Spleen (tissue), 11 donors: ENCODE results near the gene CYB5A. TPM values are rescaled to one million over a fixed set of nuclear protein-coding genes. Genes with fewer than 3 reads are reported as not detected.
"Not testable (repeated sequence)": the region's sequence is repeated elsewhere in the genome, so short reads cannot be mapped to it uniquely, and the experiment has no call there.

Source experiments
- DNase-seq: peaks from one replicate; pipeline ENCODE4 v3.0.0-alpha.2; 2020
- H3K27ac ChIP-seq, 8 donors: fragments of 200-600 bp; sonication (generic) in 7 of 8; 1 replicate in 4 of 8; 2 replicates in 4 of 8; pipeline versions ENCODE4 v1.5.0 to v1.8.0; 2016 to 2021; ENCODE audit warnings: inconsistent platforms in 4 of 8, mild to moderate bottlenecking in 4 of 8, moderate library complexity in 1 of 8
- H3K27me3 ChIP-seq, 7 donors: fragments of 200-600 bp; sonication (generic) in 6 of 7; replicated peaks in 1 of 7; 1 replicate in 4 of 7; 2 replicates in 3 of 7; pipeline versions ENCODE4 v1.5.0 to v1.8.0; 2016 to 2021; ENCODE audit warnings: inconsistent platforms in 3 of 7, mild to moderate bottlenecking in 1 of 7
- H3K36me3 ChIP-seq, 6 donors: fragments of 200-600 bp; sonication (generic) in 5 of 6; 1 replicate in 4 of 6; 2 replicates in 2 of 6; pipeline versions ENCODE4 v1.5.0 to v1.8.0; 2016 to 2021; ENCODE audit warnings: inconsistent platforms in 2 of 6
- H3K4me1 ChIP-seq, 6 donors: fragments of 200-600 bp; sonication (generic) in 5 of 6; 1 replicate in 3 of 6; 2 replicates in 3 of 6; pipeline versions ENCODE4 v1.5.0 to v1.8.0; 2016 to 2021; ENCODE audit warnings: inconsistent platforms in 3 of 6
- H3K4me3 ChIP-seq, 8 donors: fragments of 200-600 bp; sonication (generic) in 7 of 8; 1 replicate in 4 of 8; 2 replicates in 4 of 8; pipeline versions ENCODE4 v1.5.0 to v1.8.0; 2016 to 2021; ENCODE audit warnings: inconsistent platforms in 4 of 8, mild to moderate bottlenecking in 4 of 8, moderate library complexity in 2 of 8
- H3K9me3 ChIP-seq, 8 donors: fragments of 200-600 bp; sonication (generic) in 7 of 8; 1 replicate in 4 of 8; 2 replicates in 4 of 8; pipeline versions ENCODE4 v1.5.0 to v1.8.0; 2016 to 2021; ENCODE audit warnings: inconsistent platforms in 4 of 8
- POLR2A ChIP-seq, 3 donors: fragments of 450-650 bp; IDR thresholded peaks; one replicate each; pipeline ENCODE4 v1.5.1; 2017; ENCODE audit warnings: antibody characterized with exemption in 3 of 3, mild to moderate bottlenecking in 1 of 3
- POLR2AphosphoS5 ChIP-seq, 3 donors: sonication (generic); formaldehyde crosslinking; IDR thresholded peaks; one replicate each; pipeline ENCODE4 v1.5.1; 2017; ENCODE audit warnings: antibody characterized with exemption in 3 of 3
- WGBS, 5 donors: extraction: QIAGEN DNeasy Blood & Tissue Kit in 3 of 5; methylation state at CpG; one replicate each; pipeline versions ENCODE4 v1.1.5 to v1.1.7; 2013 to 2018; 5-methylcytosine and 5-hydroxymethylcytosine counted together
- intact Hi-C: fragments of 100-400 bp; cut with DNase I; formaldehyde crosslinking; loops from one replicate; pipeline ENCODE4 v1.15.0; 2023; ENCODE audit warnings: low total_unique reads
- polyA plus RNA-seq, 3 donors: library from polyadenylated mRNA; stranded (reverse); fragments of 200-250 nt; gene quantifications; one replicate each; pipeline ENCODE4 v1.2.1, GENCODE V29; 2013
- total RNA-seq, 7 donors: library from RNA; depleted of rRNA in 3 of 7; stranded (reverse); fragments of >200 nt in 3 of 7; fragmentation: NEBNext Ultra II Directional in 4 of 7; extraction: Animal tissue kit (Norgen Biotek cat#: 25700) in 4 of 7; gene quantifications; one replicate each; pipeline versions ENCODE4 v1.1.0 to v1.2.1, GENCODE V29; 2016 to 2021
- TF ChIP-seq, protein P1 (sequence below), 11 experiments: fragments of 200-600 bp in 7 of 11; fragments of 450-650 bp in 4 of 11; sonication (generic) in 4 of 11; IDR thresholded peaks in 8 of 11; conservative IDR thresholded peaks in 3 of 11; 1 replicate in 7 of 11; 2 replicates in 4 of 11; pipeline versions ENCODE4 v1.4.0 to v1.8.0; 2016 to 2021; ENCODE audit warnings: antibody characterized with exemption in 11 of 11, inconsistent platforms in 4 of 11, mild to moderate bottlenecking in 1 of 11
- donor health status: healthy with polysubstance abuse.
- donor health status: DM: no; HTN: no; CAD: no; lungs with moderate emphysema.
- donor health status: DM: no; HTN: no; CAD: no.
- donor health status: Bipolar disorder and iron deficiency.
- donor health status: healthy.
- donor health status: DM: no; HTN: no; CAD: no.
- donor health status: DM: yes; HTN: yes; CAD: no.

Gene CYB5A
- total and polyA plus RNA-seq, 10 donors: 54.6 to 137 (median 111) TPM

DNA sequence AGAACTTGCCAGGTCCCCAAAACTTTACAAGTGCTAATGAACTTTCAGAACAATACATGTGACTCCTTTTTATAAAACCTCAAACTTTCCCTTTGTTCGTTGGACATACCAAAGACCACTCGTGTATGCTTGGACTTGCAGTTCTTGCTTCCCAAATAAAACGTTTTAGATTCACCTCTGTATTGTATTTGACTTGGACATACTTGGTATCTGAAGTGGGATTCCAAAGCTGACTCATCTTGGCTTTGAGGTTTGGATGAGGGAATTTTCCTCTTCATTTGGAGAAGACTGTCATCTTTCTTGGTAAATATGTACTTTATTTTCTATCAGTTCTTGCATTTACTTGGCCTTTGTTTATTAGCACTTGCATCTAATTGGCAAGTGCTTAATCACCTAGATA lies 8.0 kb upstream of the CYB5A start:
- Histone ChIP-seq H3K27ac (no peak overlapping the region), H3K4me1 (no peaks in the 10 kb centered on the region), H3K9me3 (peaks cover 0 to 3% (median 0%) of the 10 kb centered on the region in 8 donors), H3K36me3 (no peaks in the 10 kb centered on the region), H3K4me3 (no peak overlapping the region), H3K27me3 (no peaks in the 10 kb centered on the region)
- intact Hi-C loops: no loop called here
- TF ChIP-seq POLR2A (IDR thresholded peaks at IDR 0.05): no peak
- no peak for TF ChIP-seq POLR2AphosphoS5 (IDR thresholded peaks at IDR 0.05)
- TF ChIP-seq, protein P1, sequence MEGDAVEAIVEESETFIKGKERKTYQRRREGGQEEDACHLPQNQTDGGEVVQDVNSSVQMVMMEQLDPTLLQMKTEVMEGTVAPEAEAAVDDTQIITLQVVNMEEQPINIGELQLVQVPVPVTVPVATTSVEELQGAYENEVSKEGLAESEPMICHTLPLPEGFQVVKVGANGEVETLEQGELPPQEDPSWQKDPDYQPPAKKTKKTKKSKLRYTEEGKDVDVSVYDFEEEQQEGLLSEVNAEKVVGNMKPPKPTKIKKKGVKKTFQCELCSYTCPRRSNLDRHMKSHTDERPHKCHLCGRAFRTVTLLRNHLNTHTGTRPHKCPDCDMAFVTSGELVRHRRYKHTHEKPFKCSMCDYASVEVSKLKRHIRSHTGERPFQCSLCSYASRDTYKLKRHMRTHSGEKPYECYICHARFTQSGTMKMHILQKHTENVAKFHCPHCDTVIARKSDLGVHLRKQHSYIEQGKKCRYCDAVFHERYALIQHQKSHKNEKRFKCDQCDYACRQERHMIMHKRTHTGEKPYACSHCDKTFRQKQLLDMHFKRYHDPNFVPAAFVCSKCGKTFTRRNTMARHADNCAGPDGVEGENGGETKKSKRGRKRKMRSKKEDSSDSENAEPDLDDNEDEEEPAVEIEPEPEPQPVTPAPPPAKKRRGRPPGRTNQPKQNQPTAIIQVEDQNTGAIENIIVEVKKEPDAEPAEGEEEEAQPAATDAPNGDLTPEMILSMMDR (IDR thresholded peaks at IDR 0.05 in 8 of 11, conservative IDR thresholded peaks at IDR 0.05 in 3 of 11): no peak
- 78 to 86% (median 79%) methylated on average over 3 of the region's 3 CpGs for WGBS, 5 donors
- DNase-seq: no peak

DNA sequence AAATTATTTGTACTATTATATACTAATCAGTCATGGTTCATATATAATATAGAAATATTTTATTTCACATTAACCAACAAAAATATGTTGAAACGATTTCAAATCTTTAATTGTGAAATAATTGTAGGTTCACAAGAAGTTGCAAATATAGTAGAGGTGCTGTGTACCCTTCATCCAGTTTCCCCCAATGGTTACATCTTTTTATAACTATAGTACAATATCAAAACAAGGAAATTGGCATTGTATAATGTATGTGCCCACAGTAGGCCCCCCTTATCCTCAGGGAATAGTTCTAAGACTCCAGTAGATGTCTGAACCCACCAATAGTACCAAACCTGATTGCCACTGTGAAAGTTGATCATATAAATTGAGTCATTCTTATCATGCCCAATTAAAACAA lies 7.4 kb upstream of the CYB5A start:
- Histone ChIP-seq H3K4me1 (no peaks in the 10 kb centered on the region), H3K27ac (no peak overlapping the region), H3K27me3 (no peaks in the 10 kb centered on the region), H3K36me3 (no peaks in the 10 kb centered on the region), H3K4me3 (no peak overlapping the region), H3K9me3 (peaks cover 0 to 3% (median 0%) of the 10 kb centered on the region in 8 donors)
- intact Hi-C loops: no loop called here
- WGBS, 5 donors: 71 to 98% (median 83%) methylated on average over 1 of the region's 1 CpG
- no peak for DNase-seq
- TF ChIP-seq POLR2A (IDR thresholded peaks at IDR 0.05): no peak
- no peak for TF ChIP-seq POLR2AphosphoS5 (IDR thresholded peaks at IDR 0.05)
- TF ChIP-seq, protein P1 (IDR thresholded peaks at IDR 0.05 in 8 of 11, conservative IDR thresholded peaks at IDR 0.05 in 3 of 11): no peak

DNA sequence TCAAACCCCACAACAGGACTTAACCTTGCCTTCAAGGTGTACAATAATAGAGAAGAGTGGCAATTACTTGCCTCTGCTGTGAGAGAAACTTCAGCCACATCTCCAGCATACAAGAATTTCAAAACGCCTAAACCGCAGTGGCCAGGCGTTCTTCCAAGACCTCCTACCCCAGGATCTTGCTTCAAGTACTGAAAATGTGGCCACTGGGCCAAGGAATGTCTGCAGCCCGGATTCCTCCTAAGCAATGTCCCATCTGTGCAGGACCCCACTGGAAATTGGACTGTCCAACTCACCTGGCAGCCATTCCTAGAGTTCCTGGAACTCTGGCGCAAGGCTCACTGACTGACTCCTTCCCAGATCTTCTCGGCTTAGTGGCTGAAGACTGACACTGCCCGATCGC lies 2.8 kb upstream of the CYB5A start:
- no peaks in the 10 kb centered on the region for H3K27me3 ChIP-seq

DNA sequence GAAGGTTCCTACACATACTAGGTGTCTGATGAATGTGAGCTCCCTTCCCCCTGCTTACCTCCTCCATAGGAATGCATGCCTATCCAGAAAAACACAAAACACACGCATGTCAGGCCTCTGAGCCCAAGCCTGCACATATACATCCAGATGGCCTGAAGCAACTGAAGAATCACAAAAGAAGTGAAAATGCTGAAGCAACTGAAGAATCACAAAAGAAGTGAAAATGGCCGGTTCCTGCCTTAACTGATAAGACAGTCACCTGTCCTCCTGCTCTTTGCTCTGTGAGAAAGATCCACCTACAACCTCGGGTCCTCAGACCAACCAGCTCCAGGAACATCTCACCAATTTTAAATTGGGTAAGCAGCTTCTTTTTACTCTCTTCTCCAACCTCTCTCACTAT lies 1.2 kb upstream of the CYB5A start:
- peak overlapping the region in 2 of 8 donors; percentile 99 for H3K4me3 ChIP-seq
- H3K9me3 ChIP-seq, DNase-seq, H3K27me3 ChIP-seq, H3K36me3 ChIP-seq, intact Hi-C loops: not testable (repeated sequence)
- H3K27ac ChIP-seq: peak overlapping the region in 4 of 8 donors; percentile 72 to 79 (median 76)
- 93 to 96% (median 94%) methylated on average over 3 of the region's 3 CpGs for WGBS, 5 donors
- peaks cover 6 to 44% (median 30%) of the 10 kb centered on the region in 6 donors for H3K4me1 ChIP-seq

More for the DNA sequence above, 2.8 kb upstream of the CYB5A start:
- DNase-seq: no peak
- Histone ChIP-seq H3K36me3 (no peaks in the 10 kb centered on the region), H3K9me3 (peaks cover 0 to 3% (median 0%) of the 10 kb centered on the region in 8 donors), H3K4me3 (no peak overlapping the region), H3K27ac (no peak overlapping the region), H3K4me1 (peaks cover 6 to 28% (median 19%) of the 10 kb centered on the region in 6 donors)
- intact Hi-C loops: no loop called here
- TF ChIP-seq, protein P1 (IDR thresholded peaks at IDR 0.05 in 8 of 11, conservative IDR thresholded peaks at IDR 0.05 in 3 of 11): no peak
- no peak for TF ChIP-seq POLR2A (IDR thresholded peaks at IDR 0.05)
- no peak for TF ChIP-seq POLR2AphosphoS5 (IDR thresholded peaks at IDR 0.05)
- 88 to 96% (median 92%) methylated on average over 8 of the region's 8 CpGs for WGBS, 5 donors

DNA sequence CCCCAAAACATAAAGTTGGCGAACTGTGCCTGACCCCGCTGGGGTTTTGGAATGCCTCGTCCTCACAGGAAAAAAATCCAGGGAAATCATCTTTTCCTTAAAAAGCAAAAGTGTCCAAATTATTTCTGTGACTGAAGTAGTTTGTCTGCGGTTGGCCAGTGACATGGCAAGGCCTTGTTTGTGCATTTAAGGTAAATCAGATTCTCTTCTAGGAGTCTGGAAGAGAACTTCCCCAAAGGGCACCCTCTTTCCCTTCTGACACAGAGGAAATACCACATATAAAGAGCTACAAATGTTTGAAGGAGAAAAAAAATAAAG lies 737 bp upstream of the CYB5A start:
- intact Hi-C loops: no loop called here
- 6 to 14% (median 9%) methylated on average over 4 of the region's 4 CpGs for WGBS, 5 donors
- H3K36me3 ChIP-seq: no peaks in the 10 kb centered on the region
- H3K9me3 ChIP-seq: no peaks in the 10 kb centered on the region
- TF ChIP-seq, protein P1 (IDR thresholded peaks at IDR 0.05 in 8 of 11, conservative IDR thresholded peaks at IDR 0.05 in 3 of 11): no peak
- TF ChIP-seq POLR2AphosphoS5 (IDR thresholded peaks at IDR 0.05): no peak
- peak overlapping the region; percentile 18 to 82 (median 72) for H3K27ac ChIP-seq
- DNase-seq: no peak
- H3K4me1 ChIP-seq: peaks cover 6 to 49% (median 32%) of the 10 kb centered on the region in 6 donors
- peak overlapping the region; percentile 84 to 99 (median 96) for H3K4me3 ChIP-seq
- H3K27me3 ChIP-seq: no peaks in the 10 kb centered on the region
